HG03159 (cell line): Measurements from ENCODE around the gene QRSL1.
A peak's percentile ranks its signal among the peaks of the same experiment; 100 is the strongest.
"Not testable (repeated sequence)": the region's sequence is repeated elsewhere in the genome, so short reads cannot be mapped to it uniquely, and the experiment has no call there.

Experiments
- ATAC-seq: cut with Tn5 transposase; IDR thresholded peaks from one replicate; pipeline ENCODE4 v1.9.1; 2021; ENCODE audit warnings: mild to moderate bottlenecking, moderate library complexity; ENCODE audit not compliant: unreplicated experiment

QRSL1 gene

DNA sequence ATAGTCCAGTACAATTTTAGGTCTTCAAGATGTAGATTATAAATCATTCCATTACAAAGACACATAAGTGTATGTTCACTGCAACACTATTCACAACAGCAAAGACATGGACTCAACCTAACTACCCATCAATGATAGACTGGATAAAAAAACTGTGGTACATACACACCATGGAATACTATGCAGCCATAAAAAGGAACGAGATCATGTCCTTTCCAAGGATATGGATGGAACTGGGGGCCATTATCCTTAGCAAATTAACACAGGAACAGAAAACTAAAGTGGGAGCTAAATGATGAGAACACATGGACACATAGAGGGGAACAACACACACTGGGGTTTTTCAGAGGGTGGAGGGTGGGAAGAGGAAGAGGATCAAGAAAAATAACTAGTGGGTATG, 6.3 kb upstream of the QRSL1 start:
- no peak for ATAC-seq

DNA sequence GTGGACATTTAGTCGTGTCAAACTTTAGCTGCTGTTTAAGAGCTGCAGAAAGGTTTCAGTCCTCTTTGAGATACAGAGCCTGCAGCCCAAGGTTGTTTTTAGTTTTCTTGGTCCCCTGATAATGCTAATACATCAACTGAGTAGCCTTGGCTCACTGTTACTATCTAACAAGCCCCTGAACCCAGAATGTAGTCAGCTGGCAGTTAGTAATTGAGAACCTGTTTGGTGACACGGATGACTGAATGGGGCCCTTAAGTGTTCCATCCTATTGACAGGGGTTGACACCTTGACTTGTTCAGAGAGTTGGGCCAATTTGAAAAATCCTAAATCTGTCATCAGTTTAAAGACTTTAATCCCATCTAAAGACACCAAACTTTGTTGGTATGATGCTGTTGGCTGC, 2.9 kb upstream of the QRSL1 start:
- peak; percentile 27 for ATAC-seq

DNA sequence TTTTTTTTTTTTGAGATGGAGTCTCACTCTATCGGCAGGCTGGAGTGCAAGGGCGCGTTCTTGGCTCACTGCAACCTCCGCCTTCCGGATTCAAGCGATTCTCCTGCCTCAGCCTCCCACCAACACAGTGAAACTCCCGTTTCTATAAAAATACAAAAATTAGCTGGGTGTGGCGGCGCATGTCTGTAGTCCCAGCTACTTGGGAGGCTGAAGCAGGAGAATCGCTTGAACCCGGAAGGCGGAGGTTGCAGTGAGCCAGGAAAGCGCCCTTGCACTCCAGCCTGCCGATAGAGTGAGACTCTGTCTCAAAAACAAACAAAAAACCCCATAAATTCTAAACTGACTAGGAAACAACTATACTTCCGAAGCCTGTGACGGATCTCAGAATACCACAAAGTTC, 1.6 kb upstream of the QRSL1 start:
- ATAC-seq = not testable (repeated sequence)

DNA sequence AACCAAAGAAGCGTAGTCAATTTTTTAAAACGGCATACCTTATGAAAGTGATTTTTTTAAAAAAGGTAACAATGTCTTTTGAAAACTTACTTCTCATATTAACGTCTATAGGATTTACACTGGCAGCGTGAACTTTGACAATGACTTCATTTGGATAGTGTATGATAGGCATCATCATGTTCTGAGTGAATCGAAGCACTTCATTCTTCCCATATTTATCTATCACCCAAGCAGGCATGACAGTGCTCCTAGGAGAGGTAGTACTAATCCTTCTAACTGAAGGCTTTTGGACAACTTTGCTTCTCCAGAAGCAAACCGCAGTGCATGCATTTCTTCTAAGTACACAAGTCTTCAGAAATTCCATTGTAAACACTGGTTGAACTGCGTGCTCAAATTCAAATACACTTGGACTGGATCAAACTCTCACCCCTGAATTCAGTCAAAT, 698 bp upstream of the QRSL1 start:
- ATAC-seq = no peak

DNA sequence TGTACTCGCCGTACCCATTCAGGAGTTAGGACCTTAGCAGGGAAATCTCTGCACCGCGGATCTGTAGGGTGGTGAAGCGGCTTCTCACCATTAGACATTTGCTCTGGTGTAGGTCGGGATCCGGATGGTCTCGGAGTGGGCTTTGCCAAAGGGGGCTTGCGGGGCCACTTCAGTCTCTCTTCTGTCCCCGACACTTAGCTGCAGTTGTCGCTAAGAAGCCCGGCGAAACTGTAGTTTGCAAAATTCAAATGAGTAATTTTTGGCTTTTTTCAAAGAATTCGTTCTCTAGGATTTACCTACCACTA, 433 bp downstream of the QRSL1 start:
- no peak for ATAC-seq

DNA sequence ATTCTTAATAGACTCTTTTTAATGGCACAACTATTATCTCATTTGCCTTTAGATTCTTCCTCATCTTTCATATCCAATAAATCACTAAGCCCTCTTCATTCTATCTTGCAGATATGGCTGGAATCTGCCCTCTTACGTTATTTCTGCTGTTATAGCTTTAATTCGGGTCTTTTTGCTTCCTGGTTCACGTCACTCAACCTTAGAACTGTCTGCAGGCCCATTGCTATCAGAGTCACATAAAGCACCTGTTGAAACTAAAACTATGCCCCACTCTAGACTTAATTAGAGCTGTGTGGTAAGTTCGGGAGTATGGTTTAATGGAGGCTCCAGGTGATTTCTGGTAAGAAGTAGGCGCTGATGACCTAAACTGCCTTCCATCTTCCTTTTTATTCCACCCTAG, 988 bp downstream of the QRSL1 start:
- ATAC-seq = no peak

DNA sequence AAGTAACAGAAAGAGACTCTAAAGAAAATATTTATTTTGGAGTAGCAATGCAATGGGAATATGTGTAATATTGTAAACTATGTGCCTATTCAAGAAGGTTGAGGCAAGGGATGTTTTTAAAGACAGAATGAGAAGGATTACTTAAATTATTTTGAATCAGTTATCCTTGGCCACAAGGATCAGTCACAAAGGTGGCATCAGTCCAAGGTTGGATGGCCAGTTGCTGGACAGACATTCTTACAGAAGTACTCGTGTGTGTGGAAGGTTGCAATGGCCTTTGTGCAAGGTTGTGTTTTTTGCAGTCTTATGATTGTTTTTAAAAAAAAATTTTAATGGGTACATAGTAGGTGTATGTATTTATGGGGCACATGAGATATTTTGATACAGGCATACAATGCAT, 2.0 kb downstream of the QRSL1 start:
- no peak for ATAC-seq

DNA sequence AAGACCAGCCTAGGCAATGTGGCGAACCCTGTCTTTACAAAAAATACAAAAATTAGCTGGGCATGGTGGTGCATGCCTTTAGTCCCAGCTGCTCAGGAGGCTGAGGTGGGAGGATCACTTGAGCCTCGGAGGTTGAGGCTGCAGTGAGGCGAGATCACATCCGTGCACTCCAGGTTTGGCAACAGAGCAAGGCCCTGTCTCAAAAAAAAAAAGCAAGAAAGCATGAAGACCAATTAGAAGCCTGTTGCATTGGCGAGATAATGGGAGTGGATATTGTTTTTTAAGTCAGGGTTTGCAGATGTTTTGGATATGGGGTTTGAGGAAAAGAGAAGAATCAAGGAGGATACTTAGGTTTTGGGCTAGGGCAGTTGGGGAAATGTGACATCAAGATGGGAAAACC, 5.2 kb downstream of the QRSL1 start:
- ATAC-seq = no peak

DNA sequence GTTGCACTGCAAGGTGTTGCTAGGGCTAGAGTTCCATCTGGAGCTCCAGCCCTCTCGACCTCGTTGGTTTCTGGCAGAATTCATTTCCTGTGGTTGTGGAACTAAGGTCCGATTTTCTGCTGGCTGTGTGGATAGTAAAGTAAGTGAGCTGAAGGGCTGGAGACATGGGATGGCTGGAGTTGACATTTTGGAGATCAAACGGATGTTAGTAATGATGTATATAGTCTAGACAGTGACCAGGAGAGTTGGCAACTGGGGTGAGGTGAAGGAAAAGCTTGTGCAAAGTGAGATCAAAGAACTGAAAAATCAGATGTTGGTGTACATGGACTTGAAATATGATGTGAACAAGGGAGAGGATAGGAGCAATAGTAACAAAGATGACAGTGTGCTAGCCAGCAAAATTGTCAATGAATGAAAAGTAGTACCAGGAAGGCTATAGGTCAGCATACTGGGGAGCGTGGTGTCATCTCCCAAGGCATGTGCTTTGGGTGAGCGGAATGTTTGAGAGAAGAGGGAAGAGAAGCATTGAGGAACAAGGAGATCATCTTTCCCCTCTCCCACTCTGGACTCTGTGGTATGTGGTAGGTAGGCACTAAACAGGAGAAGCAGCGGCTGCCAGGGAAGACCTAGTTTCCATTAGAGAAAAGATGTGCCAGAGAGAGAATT, 7.8 kb downstream of the QRSL1 start:
- ATAC-seq = peak; percentile 14

DNA sequence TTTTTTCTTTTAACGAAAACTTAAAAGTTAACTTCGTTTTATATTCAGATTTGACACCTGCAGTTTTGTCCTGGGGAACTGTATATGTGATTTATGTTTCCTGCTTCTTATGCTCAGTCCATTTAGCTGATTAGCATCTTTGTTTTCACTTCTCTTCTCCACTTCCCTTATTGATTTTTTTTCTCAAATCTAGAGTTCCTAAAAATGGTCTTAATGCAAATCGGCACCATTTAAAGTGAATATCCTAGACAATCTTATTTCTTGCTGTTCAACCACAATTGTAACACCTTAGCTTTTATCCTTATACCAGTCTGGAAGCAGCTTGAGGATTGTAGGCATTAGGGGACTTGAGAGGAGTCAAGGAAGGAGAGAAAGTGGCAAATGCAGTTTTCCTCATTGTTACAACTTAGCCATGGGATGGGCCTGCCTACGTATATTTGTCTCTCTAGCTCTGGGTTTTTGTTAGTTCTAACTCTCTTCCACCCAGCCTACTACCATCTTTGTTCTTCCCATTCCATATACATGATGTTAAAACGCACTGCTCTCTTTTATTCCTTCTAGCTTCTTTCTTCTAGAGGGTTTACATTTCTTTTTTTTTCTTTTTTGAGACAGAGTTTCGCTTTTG, 8.5 kb downstream of the QRSL1 start:
- ATAC-seq = peak; percentile 64

DNA sequence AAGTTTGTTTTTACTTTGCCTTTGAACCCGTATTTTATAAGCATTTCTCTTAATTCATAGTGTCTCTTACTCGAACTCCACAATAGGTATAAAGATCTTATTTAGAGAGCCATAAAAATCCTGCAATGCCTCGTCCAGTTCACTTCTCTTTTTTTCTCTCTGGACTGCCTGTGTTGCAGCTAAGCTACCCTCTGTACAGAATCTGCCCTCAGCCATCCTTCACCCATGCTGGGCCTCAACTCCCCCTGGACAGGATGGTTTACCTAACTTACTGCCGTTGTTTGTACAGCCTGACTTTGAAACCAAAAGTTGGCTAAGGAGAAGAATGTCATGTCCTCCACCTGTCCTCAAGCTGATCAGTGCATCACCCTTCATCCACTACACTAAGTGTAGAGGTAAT, 10.4 kb downstream of the QRSL1 start:
- ATAC-seq = no peak

DNA sequence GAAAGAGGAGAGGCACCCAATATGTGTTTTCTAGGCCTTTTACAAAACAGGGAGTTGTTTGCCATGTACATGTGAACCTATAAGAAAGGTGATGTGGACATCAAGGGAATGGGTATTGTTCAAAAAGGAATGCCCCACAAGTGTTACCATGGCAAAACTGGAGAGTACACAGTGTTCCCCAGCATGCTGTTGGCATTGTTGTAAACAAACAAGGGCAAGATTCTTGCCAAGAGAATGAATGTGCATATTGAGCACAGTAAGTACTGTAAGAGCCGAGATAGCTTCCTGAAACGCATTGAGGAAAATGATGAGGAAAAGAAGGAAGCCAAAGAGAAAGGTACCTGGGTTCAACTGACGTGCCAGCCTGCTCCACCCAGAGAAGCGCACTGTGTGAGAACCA, 13.1 kb downstream of the QRSL1 start:
- no peak for ATAC-seq

DNA sequence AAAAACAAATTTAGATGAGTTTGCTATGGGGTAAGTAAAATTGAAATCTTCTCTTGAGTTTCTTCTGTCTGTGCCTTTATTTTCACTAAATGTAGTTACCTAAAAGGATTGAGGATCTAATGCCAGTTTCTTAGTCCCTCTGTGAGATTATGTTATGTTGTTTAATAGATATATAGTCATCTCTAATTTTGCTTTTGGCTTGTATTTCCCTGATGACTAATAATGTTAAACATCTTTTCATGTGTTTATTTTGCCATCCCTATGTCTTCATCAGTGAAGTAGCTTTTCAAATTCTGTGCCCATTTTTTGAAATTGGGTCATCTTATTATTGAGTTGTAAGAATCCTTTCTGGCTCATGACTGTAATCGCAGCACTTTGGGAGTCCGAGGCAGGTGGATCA, 13.7 kb downstream of the QRSL1 start:
- ATAC-seq = no peak

DNA sequence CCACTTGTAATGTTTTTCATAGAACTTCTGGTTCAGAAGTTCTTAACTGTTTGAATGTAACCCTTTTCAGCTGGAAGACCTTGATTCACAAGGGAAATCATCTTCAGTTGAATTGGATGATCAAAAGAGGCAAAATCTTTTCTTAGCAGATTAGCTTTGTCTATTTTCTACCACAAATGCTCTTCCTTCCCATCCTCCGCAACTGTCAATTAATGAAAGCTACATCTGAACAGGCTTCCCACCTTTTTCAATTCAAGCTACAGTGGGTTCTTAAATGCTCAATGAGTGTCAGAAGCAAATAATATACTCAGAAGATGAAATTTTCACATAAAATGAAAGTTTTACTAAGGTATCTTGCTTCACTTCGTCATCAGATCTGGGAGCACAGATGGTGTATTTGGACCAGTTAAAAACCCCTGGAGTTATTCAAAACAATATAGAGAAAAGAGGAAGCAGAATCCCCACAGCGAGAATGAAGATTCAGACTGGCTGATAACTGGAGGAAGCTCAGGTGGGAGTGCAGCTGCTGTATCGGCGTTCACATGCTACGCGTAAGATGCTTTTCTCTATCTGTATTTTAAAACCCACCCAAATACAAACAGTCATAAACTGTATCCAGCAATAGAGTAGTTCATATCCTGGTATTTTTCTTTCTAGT, 19.4 kb downstream of the QRSL1 start:
- peak; percentile 83 for ATAC-seq

DNA sequence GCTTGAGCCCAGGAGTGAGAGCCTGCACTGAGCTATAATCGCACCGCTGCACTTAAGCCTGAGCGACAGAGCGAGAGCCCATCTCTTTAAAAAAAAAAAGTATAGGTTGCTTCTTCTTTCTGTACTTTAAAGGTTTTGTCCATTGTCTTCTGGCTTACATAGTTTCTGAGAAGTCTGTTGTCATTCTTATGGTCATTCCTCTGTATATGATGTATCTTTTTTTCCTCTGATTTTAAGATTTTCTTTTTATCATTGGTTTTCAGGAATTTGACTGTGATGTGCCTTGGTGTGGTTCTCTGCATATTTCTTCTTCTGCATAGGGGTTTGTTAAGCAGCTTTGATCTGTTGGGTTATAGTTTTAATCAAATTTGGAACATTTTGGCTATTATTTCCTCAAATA, 29.1 kb downstream of the QRSL1 start:
- ATAC-seq = no peak

DNA sequence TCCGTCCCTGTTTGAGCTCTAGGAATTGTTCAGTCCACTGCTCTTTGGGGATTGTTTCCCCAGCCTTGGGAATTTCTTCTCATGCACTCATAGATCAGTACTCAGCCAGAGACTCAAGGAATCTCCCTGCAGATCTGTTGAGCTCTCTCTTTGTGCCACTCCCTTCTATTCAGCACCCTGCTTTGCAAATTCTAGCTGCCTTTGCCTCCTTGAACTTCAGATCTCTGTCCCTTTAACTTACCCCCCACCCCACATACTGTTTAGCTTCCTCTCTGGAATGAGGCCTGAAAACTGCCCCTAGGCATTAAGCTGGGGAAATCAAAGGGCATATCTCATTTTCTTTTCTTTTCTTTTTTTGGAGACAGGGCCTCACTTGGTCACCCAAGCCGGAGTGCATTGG, 30.5 kb downstream of the QRSL1 start:
- ATAC-seq = no peak

DNA sequence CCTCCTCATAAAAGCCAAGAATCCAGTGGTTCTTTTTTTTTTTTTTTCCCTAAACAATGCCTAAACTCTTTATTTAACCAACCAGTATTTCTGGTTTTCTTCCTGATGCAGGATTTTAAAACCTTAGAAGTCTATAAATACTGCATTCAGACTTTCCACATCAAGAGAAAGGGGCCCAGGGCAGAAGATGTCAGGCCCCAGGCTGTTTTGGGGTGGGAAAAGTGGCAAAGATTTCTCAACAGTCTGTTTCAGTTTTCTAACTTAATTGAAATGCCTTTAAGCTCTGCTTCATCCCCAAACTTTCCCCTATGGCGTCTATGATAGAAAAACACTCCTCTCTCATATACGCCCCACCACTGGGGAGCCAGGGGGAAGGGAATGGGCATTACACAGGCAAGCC, 33.1 kb downstream of the QRSL1 start:
- no peak for ATAC-seq

DNA sequence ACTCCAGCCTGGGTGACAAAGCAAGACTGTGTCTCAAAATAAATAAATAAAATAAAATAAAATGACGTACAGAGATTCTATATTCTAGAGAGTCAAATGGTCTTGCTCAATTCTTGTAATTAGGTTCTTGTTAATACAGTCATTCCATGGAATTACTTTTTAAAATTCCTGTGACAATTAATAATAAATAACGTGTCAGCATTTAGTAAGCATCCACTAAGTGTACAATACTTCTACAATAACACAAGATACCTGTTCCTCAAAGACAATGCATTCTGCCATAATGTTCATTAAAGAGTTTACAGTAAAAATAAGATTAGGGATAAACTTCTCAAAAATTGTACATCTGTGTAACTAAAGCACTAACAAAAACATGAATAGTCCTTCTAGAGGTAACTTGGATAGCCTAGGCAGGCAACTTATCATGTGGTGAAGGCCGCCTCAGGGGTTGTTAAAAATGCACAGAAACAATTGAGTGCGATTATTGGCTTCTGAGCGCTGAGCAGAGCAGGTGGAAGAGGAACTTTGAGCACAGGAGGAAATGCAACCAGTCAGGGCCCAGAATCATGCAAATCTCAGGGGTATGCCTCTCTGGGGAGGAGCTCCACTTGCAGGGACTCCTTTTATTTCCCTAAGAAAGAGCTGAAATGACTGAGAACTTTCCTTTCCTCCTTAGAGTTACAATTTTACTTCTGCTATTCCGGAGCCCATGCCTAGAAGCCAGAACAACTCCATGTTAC, 37.1 kb downstream of the QRSL1 start:
- peak; percentile 99 for ATAC-seq

DNA sequence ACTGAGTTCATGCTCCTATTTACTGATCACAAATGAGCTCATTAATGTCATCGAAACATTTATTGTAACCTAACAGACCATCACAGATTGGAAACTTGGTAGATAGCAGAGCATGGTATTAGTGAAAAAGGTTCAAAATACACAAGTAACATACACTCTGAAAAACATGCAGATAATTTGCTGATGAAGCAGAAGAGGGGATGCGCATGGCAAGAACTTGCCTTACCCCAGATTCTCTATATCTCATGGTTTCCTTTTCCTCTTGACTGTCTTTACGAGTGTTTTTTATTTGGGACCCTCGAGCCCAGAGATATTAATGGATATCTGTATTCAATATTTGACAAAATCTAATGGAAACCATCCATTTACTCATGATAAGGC, 37.6 kb downstream of the QRSL1 start:
- peak; percentile 21 for ATAC-seq

DNA sequence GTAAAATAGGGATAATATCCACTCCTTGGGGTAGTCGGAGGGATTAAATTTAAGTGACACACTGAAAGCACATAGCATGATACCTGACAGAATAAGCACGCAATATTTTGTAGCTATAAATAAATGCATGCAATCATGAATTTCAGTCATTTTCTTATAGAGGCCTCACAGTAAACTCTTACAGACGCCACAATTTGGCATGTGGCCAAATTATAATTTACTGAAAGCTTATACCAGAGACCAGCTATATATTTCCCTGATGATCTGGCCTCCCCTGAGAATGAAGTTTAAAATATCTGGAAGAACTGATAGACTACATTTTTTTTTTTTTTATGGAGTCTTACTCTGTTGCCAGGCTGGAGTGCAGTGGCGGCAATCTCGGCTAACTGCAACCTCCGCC, 40.9 kb downstream of the QRSL1 start:
- ATAC-seq = no peak

DNA sequence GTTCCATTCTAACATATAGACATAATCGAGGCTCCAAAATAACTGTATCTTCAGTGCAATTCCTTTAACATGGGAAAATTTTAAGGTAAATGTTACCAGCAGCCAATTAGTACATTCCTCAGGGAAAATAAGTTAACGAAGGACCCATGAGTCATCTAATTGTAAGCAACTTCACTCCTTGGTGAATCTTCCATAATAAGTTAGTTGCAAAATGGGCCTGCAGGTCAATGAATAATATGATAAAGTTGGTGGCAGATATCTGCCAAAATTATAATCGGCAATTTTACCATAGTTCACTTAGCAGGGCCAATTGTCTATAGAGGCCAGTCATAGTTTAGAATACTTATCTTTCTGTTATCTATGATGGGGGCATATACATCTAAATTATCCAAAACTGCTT, 42.3 kb downstream of the QRSL1 start:
- no peak for ATAC-seq
